ENCODE measurements around the gene COPE. TPM values are rescaled to one million over a fixed set of nuclear protein-coding genes. Genes with fewer than 3 reads are reported as not detected.

Gene COPE
- total RNA-seq, 1 experiment from 2014 or later: 177 TPM

- H3K36me3 ChIP-seq (ENCODE audit: control insufficient read depth, insufficient read depth, low read length): no peaks in the 10 kb centered on the region
- no peak for TF ChIP-seq TCF7L2 (IDR thresholded peaks at IDR 0.05; ENCODE audit: low read depth, low read length)
- no peak for TF ChIP-seq REST (IDR thresholded peaks at IDR 0.05; ENCODE audit: insufficient read depth in 1 of 2, low read depth in 2 of 2, low read length in 1 of 2)
- no peak for TF ChIP-seq CTCF (IDR thresholded peaks at IDR 0.05)
- no peak for TF ChIP-seq POLR2AphosphoS5 (IDR thresholded peaks at IDR 0.05; ENCODE audit: low read depth, low read length)
- no peak for TF ChIP-seq SIN3A (IDR thresholded peaks at IDR 0.05; ENCODE audit: borderline replicate concordance, insufficient read depth, low read depth, low read length)
- intact Hi-C loops (cut with micrococcal nuclease; ENCODE audit: unreplicated experiment): no loop called here
- H3K4me3 ChIP-seq (ENCODE audit: low read depth in 2 of 2, low read length in 2 of 2): no peak overlapping the region
- H3K9me3 ChIP-seq (ENCODE audit: control insufficient read depth, insufficient read depth, low read depth, low read length): no peaks in the 10 kb centered on the region
- in situ Hi-C loops (cut with HindIII; ENCODE audit: low pct_unique_long_range_greater_than_20kb, low sequenced_read_pairs): no loop called here
- CTCF ChIA-PET: no interaction called here
- H3K27me3 ChIP-seq (ENCODE audit: control insufficient read depth, insufficient read depth, low read length): no peaks in the 10 kb centered on the region
- BruUV-seq (replicated peaks): no TSS peak
- POLR2A ChIA-PET: no interaction called here
- H3K4me1 ChIP-seq (ENCODE audit: control insufficient read depth, insufficient read depth, low read length): peaks cover 2% of the 10 kb centered on the region; the same call in 1 of the 2 replicates
- ATAC-seq: peak; percentile 82
- 0 out of 2 replicates have a peak overlapping the region, but pooled peaks have one; percentile 29 for H3K27ac ChIP-seq (ENCODE audit: low read length)
- no peak for DNase-seq (ENCODE audit: low read depth, low spot score)
Observed at GRCh38 chr19:18951721-18952281, 32.6 kb upstream of the COPE start.

GRCh38 chr19:18949858-18950257 is 30.7 kb upstream of the COPE start:
- CTCF ChIA-PET: no interaction called here
- BruUV-seq (replicated peaks): no TSS peak
- no peaks in the 10 kb centered on the region for H3K9me3 ChIP-seq (ENCODE audit: control insufficient read depth, insufficient read depth, low read depth, low read length)
- ATAC-seq (no peak), DNase-seq (ENCODE audit: low read depth, low spot score) (no peak)
- TF ChIP-seq POLR2AphosphoS5 (IDR thresholded peaks at IDR 0.05; ENCODE audit: low read depth, low read length) (no peak), TCF7L2 (IDR thresholded peaks at IDR 0.05; ENCODE audit: low read depth, low read length) (no peak), SIN3A (IDR thresholded peaks at IDR 0.05; ENCODE audit: borderline replicate concordance, insufficient read depth, low read depth, low read length) (no peak), CTCF (IDR thresholded peaks at IDR 0.05) (no peak), REST (IDR thresholded peaks at IDR 0.05; ENCODE audit: insufficient read depth in 1 of 2, low read depth in 2 of 2, low read length in 1 of 2) (no peak)
- H3K4me3 ChIP-seq (ENCODE audit: low read depth in 2 of 2, low read length in 2 of 2): no peak overlapping the region
- H3K4me1 ChIP-seq (ENCODE audit: control insufficient read depth, insufficient read depth, low read length): peaks cover 2% of the 10 kb centered on the region; the same call in 1 of the 2 replicates
- H3K27ac ChIP-seq (ENCODE audit: low read length): no peak overlapping the region
- intact Hi-C loops (cut with micrococcal nuclease; ENCODE audit: unreplicated experiment): no loop called here
- no peaks in the 10 kb centered on the region for H3K36me3 ChIP-seq (ENCODE audit: control insufficient read depth, insufficient read depth, low read length)
- in situ Hi-C loops (cut with HindIII; ENCODE audit: low pct_unique_long_range_greater_than_20kb, low sequenced_read_pairs): no loop called here
- POLR2A ChIA-PET: interaction anchor here (0.7 kb wide), 1 partner anchor 43 kb away, joined by 6 read pairs; no protein-coding TSS in a partner anchor
- H3K27me3 ChIP-seq (ENCODE audit: control insufficient read depth, insufficient read depth, low read length): no peaks in the 10 kb centered on the region

Measured in Panc1 (cell line).